Motor neuron (in vitro differentiated cells): ENCODE data around the gene STX19. TPM values are rescaled to one million over a fixed set of nuclear protein-coding genes. Genes with fewer than 3 reads are reported as not detected.
A peak's percentile ranks its signal among the peaks of the same experiment; 100 is the strongest.
"Not testable (repeated sequence)": the region's sequence is repeated elsewhere in the genome, so short reads cannot be mapped to it uniquely, and the experiment has no call there.

Source experiments
- ATAC-seq, 8 experiments: fragments of 200-7000 bp; cut with Tn5 transposase; replicated peaks in 6 of 8; 2 replicates each; pipeline ENCODE4 v1.8.0; 2021; ENCODE audit warnings: mild to moderate bottlenecking in 8 of 8, moderate library complexity in 8 of 8
- H3K27ac ChIP-seq, 2 donors: fragments of 250-450 bp; sonication (Bioruptor Pico); 2 replicates each; pipeline ENCODE4 v1.9.0; 2021; ENCODE audit warnings: antibody characterized with exemption in 2 of 2, mild to moderate bottlenecking in 2 of 2, moderate library complexity in 1 of 2
- H3K4me1 ChIP-seq, 2 donors: fragments of 250-450 bp; sonication (Bioruptor Pico); replicated peaks in 1 of 2; 2 replicates each; pipeline ENCODE4 v1.6.1; 2021; ENCODE audit warnings: antibody characterized with exemption in 2 of 2, mild to moderate bottlenecking in 2 of 2, moderate library complexity in 1 of 2
- H3K4me3 ChIP-seq, 5 donors: fragments of 250-450 bp; sonication (Bioruptor Pico); 2 replicates each; pipeline ENCODE4 v1.9.0; 2021; ENCODE audit warnings: antibody characterized with exemption in 5 of 5, mild to moderate bottlenecking in 5 of 5, moderate library complexity in 4 of 5
- WGBS, 10 experiments: fragments of 450-650 bp; shearing (Covaris generic); methylation state at CpG; one replicate each; pipeline ENCODE4 v1.0.0; 2022; 5-methylcytosine and 5-hydroxymethylcytosine counted together
- in situ Hi-C, 9 experiments: fragments of 400-800 bp; cut with MboI; loops; one replicate each; pipeline ENCODE4 v1.15.0; 2021; ENCODE audit warnings: low sequenced_read_pairs in 9 of 9, low pct_unique_long_range_greater_than_20kb in 2 of 9; ENCODE audit not compliant: unreplicated experiment in 9 of 9
- total RNA-seq, 8 experiments: library from RNA; unstranded; fragments of 300-600 nt; gene quantifications; 2 replicates each; pipeline versions ENCODE4 v1.2.3 to v1.2.4, GENCODE V29; 2022

Gene STX19
- total RNA-seq, 8 experiments from 2014 or later: 0.21 to 2.2 (median 0.60) TPM; not detected in 1

GRCh38 chr3:93988283-93988682 lies 40.1 kb downstream of the STX19 start:
- no peak overlapping the region for H3K4me3 ChIP-seq
- ATAC-seq: no peak
- H3K4me1 ChIP-seq: no peaks in the 10 kb centered on the region
- no peak overlapping the region for H3K27ac ChIP-seq
- in situ Hi-C loops: no loop called here

GRCh38 chr3:93984618-93985017 lies 43.8 kb downstream of the STX19 start:
- H3K4me1 ChIP-seq: peaks cover 3 to 15% of the 10 kb centered on the region in 2 donors
- in situ Hi-C loops: no loop called here
- WGBS, 10 experiments: 72 to 100% (median 91%) methylated on average over 1 to 5 of the region's 5 CpGs; no CpG with 5 or more reads in 2 of the 10 experiments
- H3K4me3 ChIP-seq: no peak overlapping the region
- no peak overlapping the region for H3K27ac ChIP-seq
- no peak for ATAC-seq

- no peak overlapping the region for H3K4me3 ChIP-seq
- 83 to 100% (median 94%) methylated on average over 1 to 3 of the region's 3 CpGs for WGBS, 10 experiments
- no peak overlapping the region for H3K27ac ChIP-seq
- peaks cover 3 to 15% of the 10 kb centered on the region in 2 donors for H3K4me1 ChIP-seq
- ATAC-seq: no peak
- in situ Hi-C loops: no loop called here
Measured at GRCh38 chr3:93983408-93983807, 45.0 kb downstream of the STX19 start.

GRCh38 chr3:93981649-93982048 lies 46.7 kb downstream of the STX19 start:
- in situ Hi-C loops: no loop called here
- Histone ChIP-seq H3K4me3 (peak overlapping the region in 2 of 5 donors; percentile 12 to 84), H3K27ac (no peak overlapping the region), H3K4me1 (peaks cover 3 to 15% of the 10 kb centered on the region in 2 donors)
- 56 to 100% (median 90%) methylated on average over 1 to 11 of the region's 13 CpGs; no CpG with 5 or more reads in 1 of the 10 experiments for WGBS, 10 experiments
- ATAC-seq: no peak

GRCh38 chr3:93979850-93980676 lies 48.3 kb downstream of the STX19 start, which contains the start of gene ARL13B:
ARL13B (plus strand) TSS chr3:93980155; CDS start chr3:93980424, 269 bp downstream.
- 0 to 30% (median 0%) methylated on average over 2 to 25 of the region's 66 CpGs; no CpG with 5 or more reads in 2 of the 10 experiments for WGBS, 10 experiments
- ATAC-seq: peak; percentile 97 to 100 (median 99)
- Histone ChIP-seq H3K4me1 (peaks cover 3 to 15% of the 10 kb centered on the region in 2 donors), H3K4me3 (peak within 1 kb of the TSS; percentile 75 to 95 (median 84)), H3K27ac (peak within 1 kb of the TSS; percentile 60 to 85)
- in situ Hi-C loops: no loop called here

GRCh38 chr3:93973131-93974126 lies 55.0 kb downstream of the STX19 start, which contains the start of gene PROS1:
PROS1 (minus strand) TSS chr3:93973896; CDS start chr3:93973749, 147 bp downstream.
- H3K27ac ChIP-seq: peak within 1 kb of the TSS; percentile 89 to 90
- WGBS, 10 experiments: 0 to 60% (median 11%) methylated on average over 1 to 21 of the region's 53 CpGs; no CpG with 5 or more reads in 2 of the 10 experiments
- ATAC-seq: peak; percentile 87 to 98 (median 92)
- peaks cover 3 to 10% of the 10 kb centered on the region in 2 donors for H3K4me1 ChIP-seq
- H3K4me3 ChIP-seq: peak within 1 kb of the TSS; percentile 46 to 89 (median 48)
- in situ Hi-C loops: no loop called here

GRCh38 chr3:93969997-93970396 lies 58.4 kb downstream of the STX19 start:
- WGBS, 10 experiments: 88 to 100% (median 100%) methylated on average over 1 of the region's 1 CpG; no CpG with 5 or more reads in 6 of the 10 experiments
- Histone ChIP-seq H3K4me3 (no peak overlapping the region), H3K4me1 (peaks cover 3 to 10% of the 10 kb centered on the region in 2 donors), H3K27ac (no peak overlapping the region)
- in situ Hi-C loops: no loop called here
- ATAC-seq: no peak

- Histone ChIP-seq H3K4me3 (no peak overlapping the region), H3K4me1 (peaks cover 3 to 10% of the 10 kb centered on the region in 2 donors), H3K27ac (no peak overlapping the region)
- 0 to 88% (median 76%) methylated on average over 1 to 3 of the region's 3 CpGs; no CpG with 5 or more reads in 3 of the 10 experiments for WGBS, 10 experiments
- in situ Hi-C loops: no loop called here
- peak in 1 of 8 experiments; percentile 7 for ATAC-seq
Measured at GRCh38 chr3:93969443-93969842, 59.0 kb downstream of the STX19 start.

GRCh38 chr3:93965106-93965505 lies 63.3 kb downstream of the STX19 start:
- H3K4me3 ChIP-seq, H3K4me1 ChIP-seq, in situ Hi-C loops, H3K27ac ChIP-seq, ATAC-seq: not testable (repeated sequence)
- WGBS, 10 experiments: 71 to 100% (median 95%) methylated on average over 1 to 11 of the region's 19 CpGs; no CpG with 5 or more reads in 2 of the 10 experiments

Other genes starting within 250 kb of the STX19 start
- gene PROS1, start 54.7 kb downstream of the STX19 start, total RNA-seq: 10 to 100 TPM in 6 of 8 experiments, 1 to 10 TPM in 1, under 1 TPM in 1; 0.70 to 80.9 (median 14.7) TPM
- gene ARL13B, start 48.4 kb downstream of the STX19 start, total RNA-seq: 10 to 100 TPM in 5 of 8 experiments, 1 to 10 TPM in 3; 6.6 to 17.0 (median 10.6) TPM
- 10 to 100 TPM in 2 of 8 experiments, 1 to 10 TPM in 6; 4.5 to 12.5 (median 7.9) TPM for gene DHFR2, start 34.3 kb upstream of the STX19 start, total RNA-seq
- 10 to 100 TPM in 7 of 8 experiments, 1 to 10 TPM in 1; 9.1 to 20.7 (median 13.7) TPM for gene NSUN3, start 34.5 kb upstream of the STX19 start, total RNA-seq